Stimulated activated CD8-positive, alpha-beta memory T cell treated with anti-CD3 and anti-CD28 coated beads, Interleukin-7, amount 100 ng/mL, for 48 hours (primary cell): Measurements from ENCODE around the gene KRTAP12-3.

Source experiments
- DNase-seq, 2 donors: peaks; one replicate each; pipeline ENCODE4 v3.0.0-alpha.2; 2020; ENCODE audit warnings: low read depth in 1 of 2; ENCODE audit errors: extremely low read depth in 1 of 2

Gene KRTAP12-3

GRCh38 chr21:44701023-44701400 is 43.3 kb downstream of the KRTAP12-3 start:
- no peak for DNase-seq

- no peak for DNase-seq
These were observed 43.8 kb downstream of the KRTAP12-3 start for GRCh38 chr21:44701541-44701940.

GRCh38 chr21:44702111-44702972 is 44.6 kb downstream of the KRTAP12-3 start:
- DNase-seq: no peak

- DNase-seq: no peak
These were observed 45.4 kb downstream of the KRTAP12-3 start for GRCh38 chr21:44702973-44703730.

- no peak for DNase-seq
These were observed 46.3 kb downstream of the KRTAP12-3 start for GRCh38 chr21:44703731-44704635.

- DNase-seq: no peak
These were observed 46.9 kb downstream of the KRTAP12-3 start for GRCh38 chr21:44704636-44705001.

GRCh38 chr21:44706026-44706705 is 48.4 kb downstream of the KRTAP12-3 start:
- no peak for DNase-seq

- DNase-seq: no peak
These were observed 49.2 kb downstream of the KRTAP12-3 start for GRCh38 chr21:44706706-44707581.
